ENCODE data around the gene RBFOX1. TPM values are rescaled to one million over a fixed set of nuclear protein-coding genes. Genes with fewer than 3 reads are reported as not detected.

RBFOX1 gene
- total RNA-seq, 1 donor from 2014 or later: not detected

DNA sequence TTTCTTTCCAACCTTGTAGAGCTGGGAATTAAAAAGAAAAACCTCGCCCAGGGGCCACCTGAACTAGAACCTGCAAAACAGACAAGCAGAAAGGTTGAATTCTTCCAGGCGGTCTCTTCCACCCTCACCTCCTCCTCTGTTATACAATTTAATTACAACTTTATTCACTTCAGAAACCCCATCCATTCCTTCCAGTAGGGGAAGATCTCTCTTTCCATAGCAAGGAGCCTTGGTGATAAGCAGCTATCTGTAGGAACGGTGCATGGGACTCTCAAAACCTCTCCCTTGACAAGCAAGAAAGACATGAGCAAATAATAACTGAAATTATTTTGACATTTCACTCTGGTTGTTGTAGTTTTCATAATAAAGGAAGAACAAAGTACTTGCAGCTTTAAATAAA, 176.0 kb downstream of the RBFOX1 start:
- TF ChIP-seq CTCF (IDR thresholded peaks at IDR 0.05): no peak
- H3K27me3 Mint-ChIP-seq (ENCODE audit: unreplicated experiment): no peaks in the 10 kb centered on the region
- no peaks in the 10 kb centered on the region for H3K36me3 Mint-ChIP-seq (ENCODE audit: unreplicated experiment)
- no peaks in the 10 kb centered on the region for H3K4me1 Mint-ChIP-seq (ENCODE audit: unreplicated experiment)
- no peak overlapping the region for H3K27ac Mint-ChIP-seq (ENCODE audit: unreplicated experiment)
- H3K9me3 Mint-ChIP-seq (ENCODE audit: unreplicated experiment): peaks cover 31% of the 10 kb centered on the region
- no peak overlapping the region for H3K4me3 Mint-ChIP-seq (ENCODE audit: unreplicated experiment)
- no peak for DNase-seq (ENCODE audit: extremely low spot score, unreplicated experiment)

GRCh38 chr16:7509963-7510601, 177.4 kb downstream of the RBFOX1 start:
- no peak for TF ChIP-seq CTCF (IDR thresholded peaks at IDR 0.05)
- DNase-seq (ENCODE audit: extremely low spot score, unreplicated experiment): no peak
- Mint-ChIP-seq H3K27me3 (ENCODE audit: unreplicated experiment) (no peaks in the 10 kb centered on the region), H3K36me3 (ENCODE audit: unreplicated experiment) (no peaks in the 10 kb centered on the region), H3K4me3 (ENCODE audit: unreplicated experiment) (no peak overlapping the region), H3K27ac (ENCODE audit: unreplicated experiment) (no peak overlapping the region), H3K9me3 (ENCODE audit: unreplicated experiment) (peaks cover 38% of the 10 kb centered on the region), H3K4me1 (ENCODE audit: unreplicated experiment) (no peaks in the 10 kb centered on the region)

DNA sequence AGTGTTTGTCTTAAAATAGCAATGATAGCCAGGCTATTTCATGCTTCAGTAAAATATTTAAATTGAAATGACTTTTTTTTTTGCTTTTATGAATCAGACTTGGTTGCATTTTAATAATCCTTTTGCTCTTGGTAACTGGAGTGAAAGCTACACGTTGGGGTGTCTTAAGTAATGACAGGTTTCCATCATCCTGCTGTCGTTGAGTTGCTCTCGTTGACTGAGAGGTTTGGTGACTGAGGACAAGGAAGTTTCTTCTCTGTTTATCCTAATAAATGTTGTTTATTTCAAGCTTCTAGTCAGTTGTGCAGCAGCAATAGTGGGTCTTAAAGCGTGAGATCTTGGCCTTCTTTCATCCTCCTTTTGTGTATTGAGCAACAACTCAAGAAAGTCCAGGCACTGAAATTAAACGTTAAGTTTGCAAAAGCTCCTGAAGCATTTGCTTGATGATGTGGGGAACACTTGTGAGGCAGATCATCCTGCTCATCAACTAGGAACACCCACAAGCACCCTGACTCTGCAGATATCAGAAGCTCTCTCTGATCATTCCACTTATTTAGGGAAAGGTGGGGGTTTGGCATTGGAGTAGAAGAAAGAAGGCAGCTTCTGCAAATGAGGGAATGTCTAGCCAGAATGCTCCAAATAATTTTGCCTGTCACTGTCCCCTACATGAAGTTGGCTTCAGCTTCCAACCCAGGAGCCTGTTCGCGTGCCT, 179.1 kb downstream of the RBFOX1 start:
- Mint-ChIP-seq H3K9me3 (ENCODE audit: unreplicated experiment) (peaks cover 39% of the 10 kb centered on the region), H3K27ac (ENCODE audit: unreplicated experiment) (no peak overlapping the region), H3K36me3 (ENCODE audit: unreplicated experiment) (no peaks in the 10 kb centered on the region), H3K4me1 (ENCODE audit: unreplicated experiment) (no peaks in the 10 kb centered on the region), H3K4me3 (ENCODE audit: unreplicated experiment) (no peak overlapping the region), H3K27me3 (ENCODE audit: unreplicated experiment) (no peaks in the 10 kb centered on the region)
- TF ChIP-seq CTCF (IDR thresholded peaks at IDR 0.05): no peak
- no peak for DNase-seq (ENCODE audit: extremely low spot score, unreplicated experiment)

GRCh38 chr16:7512503-7512902, 179.9 kb downstream of the RBFOX1 start:
- no peak overlapping the region for H3K4me3 Mint-ChIP-seq (ENCODE audit: unreplicated experiment)
- DNase-seq (ENCODE audit: extremely low spot score, unreplicated experiment): no peak
- no peaks in the 10 kb centered on the region for H3K36me3 Mint-ChIP-seq (ENCODE audit: unreplicated experiment)
- H3K27me3 Mint-ChIP-seq (ENCODE audit: unreplicated experiment): no peaks in the 10 kb centered on the region
- H3K27ac Mint-ChIP-seq (ENCODE audit: unreplicated experiment): no peak overlapping the region
- no peak for TF ChIP-seq CTCF (IDR thresholded peaks at IDR 0.05)
- no peaks in the 10 kb centered on the region for H3K4me1 Mint-ChIP-seq (ENCODE audit: unreplicated experiment)
- H3K9me3 Mint-ChIP-seq (ENCODE audit: unreplicated experiment): peaks cover 40% of the 10 kb centered on the region

DNA sequence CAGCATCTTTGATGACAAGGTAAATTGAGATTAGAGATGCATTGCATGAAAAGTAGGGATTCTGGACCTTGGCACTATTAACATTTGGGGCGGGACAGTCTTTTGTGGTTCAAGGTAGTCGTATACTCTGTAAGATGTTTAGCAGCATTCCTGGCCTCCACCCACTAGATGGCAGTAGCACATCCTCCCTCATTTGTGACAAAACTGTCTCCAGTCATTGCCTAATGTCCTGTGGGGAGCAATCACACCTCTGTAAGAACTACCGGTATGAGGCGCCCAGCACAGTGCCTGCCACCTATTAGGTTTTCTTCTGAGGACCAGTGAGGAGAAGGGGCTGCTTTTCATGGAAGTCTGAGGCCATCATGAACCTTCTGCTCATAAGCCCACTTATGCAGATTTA, 180.8 kb downstream of the RBFOX1 start:
- Mint-ChIP-seq H3K27ac (ENCODE audit: unreplicated experiment) (no peak overlapping the region), H3K27me3 (ENCODE audit: unreplicated experiment) (no peaks in the 10 kb centered on the region), H3K9me3 (ENCODE audit: unreplicated experiment) (peaks cover 45% of the 10 kb centered on the region), H3K4me3 (ENCODE audit: unreplicated experiment) (no peak overlapping the region), H3K4me1 (ENCODE audit: unreplicated experiment) (no peaks in the 10 kb centered on the region), H3K36me3 (ENCODE audit: unreplicated experiment) (no peaks in the 10 kb centered on the region)
- no peak for TF ChIP-seq CTCF (IDR thresholded peaks at IDR 0.05)
- no peak for DNase-seq (ENCODE audit: extremely low spot score, unreplicated experiment)
